DND-41 (cell line): ENCODE results near the gene DOCK8.

ENCODE experiments used
- EZH2 ChIP-seq: IDR thresholded peaks from 3 replicates; pipeline ENCODE4 v1.6.1; 2012; ENCODE audit warnings: borderline replicate concordance, low read depth, mild to moderate bottlenecking, moderate library complexity, low read length, inconsistent platforms; ENCODE audit not compliant: severe bottlenecking
- TF ChIP-seq, protein P1 (sequence below): IDR thresholded peaks from 2 replicates; pipeline ENCODE4 v1.5.1; 2012; ENCODE audit warnings: borderline replicate concordance, low read length, moderate library complexity, mild to moderate bottlenecking; ENCODE audit not compliant: poor library complexity, severe bottlenecking; ENCODE audit errors: extremely low read depth

DNA sequence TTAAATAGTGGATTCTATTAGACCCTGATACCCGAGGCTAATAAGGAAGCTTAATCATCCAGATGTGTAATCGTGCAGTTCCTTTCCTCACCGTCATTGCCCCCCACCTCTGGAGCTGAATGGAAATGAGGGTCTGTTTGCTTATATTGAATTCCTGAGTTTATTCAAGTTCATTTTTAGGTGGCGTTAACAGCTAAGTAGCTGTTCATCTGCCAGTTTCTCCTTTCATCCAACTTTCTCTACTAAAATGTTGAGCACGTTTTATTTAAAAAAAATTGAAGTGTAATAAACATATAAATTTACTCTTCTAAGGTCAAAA is 291.0 kb downstream of the DOCK8 start:
- TF ChIP-seq, protein P1, sequence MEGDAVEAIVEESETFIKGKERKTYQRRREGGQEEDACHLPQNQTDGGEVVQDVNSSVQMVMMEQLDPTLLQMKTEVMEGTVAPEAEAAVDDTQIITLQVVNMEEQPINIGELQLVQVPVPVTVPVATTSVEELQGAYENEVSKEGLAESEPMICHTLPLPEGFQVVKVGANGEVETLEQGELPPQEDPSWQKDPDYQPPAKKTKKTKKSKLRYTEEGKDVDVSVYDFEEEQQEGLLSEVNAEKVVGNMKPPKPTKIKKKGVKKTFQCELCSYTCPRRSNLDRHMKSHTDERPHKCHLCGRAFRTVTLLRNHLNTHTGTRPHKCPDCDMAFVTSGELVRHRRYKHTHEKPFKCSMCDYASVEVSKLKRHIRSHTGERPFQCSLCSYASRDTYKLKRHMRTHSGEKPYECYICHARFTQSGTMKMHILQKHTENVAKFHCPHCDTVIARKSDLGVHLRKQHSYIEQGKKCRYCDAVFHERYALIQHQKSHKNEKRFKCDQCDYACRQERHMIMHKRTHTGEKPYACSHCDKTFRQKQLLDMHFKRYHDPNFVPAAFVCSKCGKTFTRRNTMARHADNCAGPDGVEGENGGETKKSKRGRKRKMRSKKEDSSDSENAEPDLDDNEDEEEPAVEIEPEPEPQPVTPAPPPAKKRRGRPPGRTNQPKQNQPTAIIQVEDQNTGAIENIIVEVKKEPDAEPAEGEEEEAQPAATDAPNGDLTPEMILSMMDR, result no peak
- TF ChIP-seq EZH2, result no peak
